ENCODE results near the gene PRR23B. TPM values are rescaled to one million over a fixed set of nuclear protein-coding genes. Genes with fewer than 3 reads are reported as not detected.
"Not testable (repeated sequence)": the region's sequence is repeated elsewhere in the genome, so short reads cannot be mapped to it uniquely, and the experiment has no call there.

The PRR23B gene
- total RNA-seq (not detected), polyA plus RNA-seq (under 1 TPM in 1 of 2 donors, not detected in 1; 0.25 TPM)
- long read RNA-seq, donor 1, result 0 reads
- long read RNA-seq, donor 2, result 0 reads

- 53 to 56% methylated on average over 19 of the region's 19 CpGs for WGBS, 2 donors
- intact Hi-C loops (cut with DNase I), result no loop called here
- no peak for DNase-seq
- Histone ChIP-seq H3K27ac (ENCODE audit: low read depth in 1 of 2, low read length in 2 of 2) (no peak within 1 kb of the TSS), H3K36me3 (ENCODE audit: control insufficient read depth in 1 of 2, insufficient read depth in 2 of 2, low read length in 1 of 2) (no peaks in the 10 kb centered on the region), H3K4me1 (ENCODE audit: control insufficient read depth in 1 of 2, insufficient read depth in 2 of 2, low read length in 2 of 2) (no peaks in the 10 kb centered on the region), H3K4me3 (ENCODE audit: low read length in 2 of 2) (no peak within 1 kb of the TSS), H3K27me3 (ENCODE audit: control insufficient read depth in 1 of 2, insufficient read depth in 2 of 2, low read length in 1 of 2) (no peaks in the 10 kb centered on the region), H3K9me3 (ENCODE audit: control insufficient read depth, low read length) (peaks cover 2% of the 10 kb centered on the region)
- ATAC-seq (ENCODE audit: low FRiP score), result no peak
Observed at GRCh38 chr3:139020868-139021234, at the start of gene PRR23B. PRR23B (minus strand) TSS chr3:139020926; CDS start chr3:139020661, 265 bp downstream.

GRCh38 chr3:139062918-139063317 lies 42.2 kb upstream of the PRR23B start:
- no peak overlapping the region for H3K27ac ChIP-seq (ENCODE audit: low read depth in 1 of 2, low read length in 2 of 2)
- ATAC-seq (ENCODE audit: low FRiP score) (no peak), DNase-seq (no peak)
- WGBS, 2 donors, result 29 to 30% methylated on average over 1 of the region's 1 CpG
- intact Hi-C loops (cut with DNase I), result no loop called here
- no peaks in the 10 kb centered on the region for H3K36me3 ChIP-seq (ENCODE audit: control insufficient read depth in 1 of 2, insufficient read depth in 2 of 2, low read length in 1 of 2)
- no peaks in the 10 kb centered on the region for H3K4me1 ChIP-seq (ENCODE audit: control insufficient read depth in 1 of 2, insufficient read depth in 2 of 2, low read length in 2 of 2)
- no peaks in the 10 kb centered on the region for H3K27me3 ChIP-seq (ENCODE audit: control insufficient read depth in 1 of 2, insufficient read depth in 2 of 2, low read length in 1 of 2)
- H3K4me3 ChIP-seq (ENCODE audit: low read length in 2 of 2), result no peak overlapping the region
- no peaks in the 10 kb centered on the region for H3K9me3 ChIP-seq (ENCODE audit: control insufficient read depth, low read length)

- Histone ChIP-seq H3K4me1 (ENCODE audit: control insufficient read depth in 1 of 2, insufficient read depth in 2 of 2, low read length in 2 of 2) (no peaks in the 10 kb centered on the region), H3K27me3 (ENCODE audit: control insufficient read depth in 1 of 2, insufficient read depth in 2 of 2, low read length in 1 of 2) (no peaks in the 10 kb centered on the region), H3K27ac (ENCODE audit: low read depth in 1 of 2, low read length in 2 of 2) (no peak overlapping the region), H3K9me3 (ENCODE audit: control insufficient read depth, low read length) (peaks cover 2% of the 10 kb centered on the region), H3K36me3 (ENCODE audit: control insufficient read depth in 1 of 2, insufficient read depth in 2 of 2, low read length in 1 of 2) (no peaks in the 10 kb centered on the region), H3K4me3 (ENCODE audit: low read length in 2 of 2) (no peak overlapping the region)
- no peak for ATAC-seq (ENCODE audit: low FRiP score)
- no peak for DNase-seq
- WGBS, 2 donors, result 58 to 63% methylated on average over 2 of the region's 2 CpGs
- intact Hi-C loops (cut with DNase I), result no loop called here
Observed at GRCh38 chr3:139052802-139053600, 32.3 kb upstream of the PRR23B start.

- no peak within 1 kb of the TSS for H3K4me3 ChIP-seq (ENCODE audit: low read length in 2 of 2)
- 45 to 55% methylated on average over 73 to 77 of the region's 77 CpGs for WGBS, 2 donors
- no peak within 1 kb of the TSS for H3K27ac ChIP-seq (ENCODE audit: low read depth in 1 of 2, low read length in 2 of 2)
- DNase-seq (no peak), ATAC-seq (ENCODE audit: low FRiP score) (no peak)
- H3K27me3 ChIP-seq (ENCODE audit: control insufficient read depth in 1 of 2, insufficient read depth in 2 of 2, low read length in 1 of 2), result no peaks in the 10 kb centered on the region
- no peaks in the 10 kb centered on the region for H3K4me1 ChIP-seq (ENCODE audit: control insufficient read depth in 1 of 2, insufficient read depth in 2 of 2, low read length in 2 of 2)
- intact Hi-C loops (cut with DNase I), result no loop called here
- H3K9me3 ChIP-seq (ENCODE audit: control insufficient read depth, low read length), result no peaks in the 10 kb centered on the region
- no peaks in the 10 kb centered on the region for H3K36me3 ChIP-seq (ENCODE audit: control insufficient read depth in 1 of 2, insufficient read depth in 2 of 2, low read length in 1 of 2)
Observed at GRCh38 chr3:139044366-139045210, 23.9 kb upstream of the PRR23B start, which contains the start of gene PRR23C. PRR23C (minus strand) TSS chr3:139044892; CDS start chr3:139044620, 272 bp downstream.

DNA sequence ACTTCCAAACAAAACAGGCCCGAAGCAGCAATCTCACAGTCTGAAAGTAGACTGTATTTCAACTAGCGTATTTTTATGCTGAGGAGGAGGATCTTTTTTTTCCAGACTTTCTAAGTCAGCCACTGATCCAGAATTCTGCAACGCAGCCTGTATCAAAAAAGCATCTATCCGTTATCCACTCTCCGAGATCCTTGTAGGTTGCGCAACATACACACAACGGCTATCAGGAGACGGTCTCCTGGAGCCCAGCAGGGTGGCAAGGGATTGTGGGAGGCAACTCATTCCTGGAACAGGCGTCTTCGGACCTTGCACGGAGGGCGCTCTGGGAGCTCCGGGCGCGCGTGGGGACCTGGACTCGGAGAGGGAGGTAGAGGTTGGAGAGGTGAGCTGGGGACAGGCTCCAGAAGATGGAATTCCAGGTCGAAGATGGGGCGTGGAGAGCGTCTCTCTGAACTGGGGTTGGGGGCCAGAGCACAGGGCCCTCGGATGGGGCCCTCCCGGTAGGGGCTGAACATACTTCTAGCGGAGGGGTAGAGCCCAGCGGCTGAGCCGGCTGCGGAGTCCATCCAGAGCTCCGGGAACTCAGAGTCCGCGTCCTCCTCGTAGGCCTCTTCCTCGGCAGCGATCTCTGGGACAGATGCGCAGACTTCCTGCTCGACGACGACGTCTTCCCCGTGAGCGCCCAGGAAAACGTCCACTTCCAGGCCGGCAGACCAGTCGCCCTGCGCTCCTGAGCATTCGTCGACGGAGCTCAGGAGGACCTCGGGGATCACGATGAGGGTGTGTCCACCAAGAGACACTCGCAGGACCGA lies 23.0 kb upstream of the PRR23B start:
- ATAC-seq (ENCODE audit: low FRiP score) (no peak), DNase-seq (no peak)
- 70 to 75% methylated on average over 50 of the region's 50 CpGs for WGBS, 2 donors
- H3K36me3 ChIP-seq (ENCODE audit: control insufficient read depth in 1 of 2, insufficient read depth in 2 of 2, low read length in 1 of 2), result no peaks in the 10 kb centered on the region
- H3K27ac ChIP-seq (ENCODE audit: low read depth in 1 of 2, low read length in 2 of 2), result no peak overlapping the region
- no peaks in the 10 kb centered on the region for H3K4me1 ChIP-seq (ENCODE audit: control insufficient read depth in 1 of 2, insufficient read depth in 2 of 2, low read length in 2 of 2)
- no peaks in the 10 kb centered on the region for H3K27me3 ChIP-seq (ENCODE audit: control insufficient read depth in 1 of 2, insufficient read depth in 2 of 2, low read length in 1 of 2)
- no peaks in the 10 kb centered on the region for H3K9me3 ChIP-seq (ENCODE audit: control insufficient read depth, low read length)
- no peak overlapping the region for H3K4me3 ChIP-seq (ENCODE audit: low read length in 2 of 2)
- intact Hi-C loops (cut with DNase I), result no loop called here

DNA sequence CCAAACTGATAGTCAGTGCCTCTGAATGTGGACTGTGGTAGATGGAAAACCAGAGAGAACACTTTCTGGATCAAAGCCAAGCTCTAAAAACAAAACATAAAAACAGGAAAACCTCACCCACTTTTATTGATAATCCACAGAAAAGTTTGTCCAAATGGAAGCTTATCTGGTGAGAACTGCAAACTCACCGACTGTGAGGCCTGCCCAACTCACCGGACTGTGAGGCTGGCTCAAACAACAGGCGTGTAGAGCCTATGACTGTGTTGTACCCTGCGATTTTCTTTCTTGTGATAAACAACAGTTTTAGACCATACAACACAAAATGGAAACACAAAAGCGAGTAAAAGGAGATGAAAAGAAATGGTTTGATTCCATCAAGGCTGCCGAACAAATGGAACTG lies 16.8 kb upstream of the PRR23B start:
- DNase-seq (no peak), ATAC-seq (ENCODE audit: low FRiP score) (no peak)
- H3K9me3 ChIP-seq (ENCODE audit: control insufficient read depth, low read length), result peaks cover 2% of the 10 kb centered on the region
- no peaks in the 10 kb centered on the region for H3K4me1 ChIP-seq (ENCODE audit: control insufficient read depth in 1 of 2, insufficient read depth in 2 of 2, low read length in 2 of 2)
- WGBS, 2 donors, result 82 to 86% methylated on average over 6 of the region's 6 CpGs
- H3K27me3 ChIP-seq (ENCODE audit: control insufficient read depth in 1 of 2, insufficient read depth in 2 of 2, low read length in 1 of 2), result no peaks in the 10 kb centered on the region
- intact Hi-C loops (cut with DNase I), result no loop called here
- no peak overlapping the region for H3K27ac ChIP-seq (ENCODE audit: low read depth in 1 of 2, low read length in 2 of 2)
- no peaks in the 10 kb centered on the region for H3K36me3 ChIP-seq (ENCODE audit: control insufficient read depth in 1 of 2, insufficient read depth in 2 of 2, low read length in 1 of 2)
- no peak overlapping the region for H3K4me3 ChIP-seq (ENCODE audit: low read length in 2 of 2)

DNA sequence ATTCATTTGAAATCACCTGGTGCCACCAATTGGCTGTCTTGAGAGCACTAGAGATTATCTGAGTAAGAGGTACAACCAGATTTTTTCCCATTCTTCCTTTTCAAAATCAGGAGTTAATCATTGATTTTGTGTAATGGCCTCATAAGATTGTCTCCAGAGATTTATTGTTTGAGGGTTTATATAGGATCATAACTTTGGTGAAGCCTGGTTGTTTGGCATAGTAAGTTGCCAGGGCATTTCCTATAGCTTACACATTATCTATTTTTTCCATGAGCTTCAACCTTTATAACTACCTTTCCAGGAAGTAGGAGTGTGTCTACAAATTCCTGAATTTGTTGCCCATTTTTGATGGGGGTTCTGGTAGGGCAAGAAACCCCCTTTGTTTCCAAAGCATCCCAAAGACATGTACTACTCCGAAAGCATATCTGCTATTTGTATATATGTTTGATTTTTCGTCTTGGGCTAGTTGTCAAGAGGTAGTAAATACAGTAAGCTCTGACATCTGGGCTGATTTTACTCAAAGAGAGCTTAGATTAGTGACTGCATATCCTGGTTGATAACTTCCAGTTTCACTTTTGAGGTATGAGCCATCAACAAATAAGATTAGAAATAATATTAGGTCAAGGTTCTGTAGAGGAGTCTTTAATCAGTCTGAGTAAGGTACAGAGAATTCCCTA lies 11.7 kb upstream of the PRR23B start:
- H3K4me1 ChIP-seq (ENCODE audit: control insufficient read depth in 1 of 2, insufficient read depth in 2 of 2, low read length in 2 of 2), result no peaks in the 10 kb centered on the region
- DNase-seq (no peak), ATAC-seq (ENCODE audit: low FRiP score) (no peak)
- 59 to 74% methylated on average over 2 of the region's 2 CpGs for WGBS, 2 donors
- H3K9me3 ChIP-seq (ENCODE audit: control insufficient read depth, low read length), result peaks cover 2% of the 10 kb centered on the region
- H3K4me3 ChIP-seq (ENCODE audit: low read length in 2 of 2), result no peak overlapping the region
- intact Hi-C loops (cut with DNase I), result no loop called here
- H3K27ac ChIP-seq (ENCODE audit: low read depth in 1 of 2, low read length in 2 of 2), result no peak overlapping the region
- H3K27me3 ChIP-seq (ENCODE audit: control insufficient read depth in 1 of 2, insufficient read depth in 2 of 2, low read length in 1 of 2), result no peaks in the 10 kb centered on the region
- H3K36me3 ChIP-seq (ENCODE audit: control insufficient read depth in 1 of 2, insufficient read depth in 2 of 2, low read length in 1 of 2), result no peaks in the 10 kb centered on the region

DNA sequence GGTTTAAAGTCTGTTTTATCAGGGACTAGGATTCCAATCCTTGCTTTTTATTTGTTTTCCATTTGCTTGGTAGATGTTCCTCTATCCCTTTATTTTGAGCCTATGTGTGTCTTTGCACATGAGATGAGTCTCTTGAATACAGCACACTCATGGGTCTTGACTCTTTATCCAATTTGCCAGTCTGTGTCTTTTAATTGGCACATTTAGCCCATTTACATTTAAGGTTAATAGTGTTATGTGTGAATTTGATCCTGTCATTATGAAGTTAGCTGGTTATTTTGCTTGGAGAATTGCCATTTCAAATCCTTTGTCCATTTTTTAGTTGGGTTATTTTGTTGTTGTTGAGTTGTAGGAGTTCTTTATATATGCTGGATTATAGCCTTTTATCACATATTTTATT lies 9.8 kb upstream of the PRR23B start:
- H3K4me1 ChIP-seq (ENCODE audit: control insufficient read depth in 1 of 2, insufficient read depth in 2 of 2, low read length in 2 of 2); DNase-seq; H3K27ac ChIP-seq (ENCODE audit: low read depth in 1 of 2, low read length in 2 of 2); H3K27me3 ChIP-seq (ENCODE audit: control insufficient read depth in 1 of 2, insufficient read depth in 2 of 2, low read length in 1 of 2); H3K4me3 ChIP-seq (ENCODE audit: low read length in 2 of 2); H3K36me3 ChIP-seq (ENCODE audit: control insufficient read depth in 1 of 2, insufficient read depth in 2 of 2, low read length in 1 of 2); H3K9me3 ChIP-seq (ENCODE audit: control insufficient read depth, low read length); ATAC-seq (ENCODE audit: low FRiP score); intact Hi-C loops (cut with DNase I): not testable (repeated sequence)
